ENCODE data around the gene ACOD1. TPM values are rescaled to one million over a fixed set of nuclear protein-coding genes. Genes with fewer than 3 reads are reported as not detected.

ACOD1 gene
- total RNA-seq, 1 experiment from 2014 or later = not detected

- Mint-ChIP-seq H3K4me3 (no peak overlapping the region), H3K27ac (no peak overlapping the region; a peak in 1 of 7 replicates), H3K27me3 (ENCODE audit: low read depth) (peaks cover 2% of the 10 kb centered on the region; the same call in 1 of the 2 replicates), H3K9me3 (no peaks in the 10 kb centered on the region; a peak in 1 of 5 replicates), H3K36me3 (ENCODE audit: insufficient read depth in 1 of 3, low read depth in 3 of 3) (no peaks in the 10 kb centered on the region; a peak in 1 of 7 replicates), H3K4me1 (peaks cover 3 to 5% of the 10 kb centered on the region in 2 experiments; a peak in 2 of 4 replicates)
- Histone ChIP-seq H4K20me1 (ENCODE audit: control insufficient read depth, insufficient read depth, insufficient read length) (no peaks in the 10 kb centered on the region), H4K8ac (replicated peaks; ENCODE audit: insufficient read length, low read depth, low read length) (no peak overlapping the region), H3K4ac (ENCODE audit: low read depth, low read length) (no peak overlapping the region), H2AFZ (ENCODE audit: low read length) (no peak overlapping the region), H3K79me1 (ENCODE audit: insufficient read depth, low read depth, low read length, poor library complexity, severe bottlenecking) (no peaks in the 10 kb centered on the region), H3K4me2 (ENCODE audit: insufficient read depth, insufficient read length, low read length) (no peak overlapping the region), H2AK5ac (ENCODE audit: insufficient read length, low read length) (no peak overlapping the region), H3K4me1 (ENCODE audit: insufficient read depth, low read length) (no peaks in the 10 kb centered on the region), H3K9me3 (ENCODE audit: control insufficient read depth, low read depth, low read length) (no peaks in the 10 kb centered on the region), H3K14ac (ENCODE audit: insufficient read depth, low read length) (no peak overlapping the region), H2BK120ac (ENCODE audit: low read depth, low read length, poor library complexity, severe bottlenecking) (no peak overlapping the region), H4K91ac (ENCODE audit: insufficient read length, low read depth, low read length) (no peak overlapping the region), H2BK12ac (ENCODE audit: insufficient read length, low read depth, low read length) (no peak overlapping the region), H3K23me2 (ENCODE audit: insufficient read length, low read depth, low read length, poor library complexity, severe bottlenecking) (no peaks in the 10 kb centered on the region), H2BK5ac (ENCODE audit: insufficient read length, low read length) (no peak overlapping the region), H3K79me2 (ENCODE audit: insufficient read depth, low read length) (no peaks in the 10 kb centered on the region), H2BK20ac (ENCODE audit: low read depth, low read length, poor library complexity, severe bottlenecking) (no peak overlapping the region), H3K23ac (ENCODE audit: insufficient read length, low read depth, low read length) (no peak overlapping the region), H2BK15ac (ENCODE audit: low read depth, low read length) (no peak overlapping the region), H3K27ac (ENCODE audit: insufficient read length, low read depth, low read length) (no peak overlapping the region), H3K27me3 (ENCODE audit: insufficient read depth, low read length) (no peaks in the 10 kb centered on the region), H4K5ac (ENCODE audit: insufficient read length, low read depth, low read length) (no peak overlapping the region), H3T11ph (ENCODE audit: low read length) (no peak overlapping the region), H3K18ac (ENCODE audit: insufficient read length, low read depth, low read length) (no peak overlapping the region), H3K9ac (ENCODE audit: extremely low read depth, insufficient read length, low read length) (no peak overlapping the region), H3K56ac (ENCODE audit: insufficient read length, low read depth, low read length) (no peak overlapping the region)
- no CpG with 5 or more reads among the region's 8 CpGs for WGBS (ENCODE audit: extremely low coverage, insufficient read length, low lambda C conversion rate)
- DNase-seq = no peak
- TF ChIP-seq, protein P1, sequence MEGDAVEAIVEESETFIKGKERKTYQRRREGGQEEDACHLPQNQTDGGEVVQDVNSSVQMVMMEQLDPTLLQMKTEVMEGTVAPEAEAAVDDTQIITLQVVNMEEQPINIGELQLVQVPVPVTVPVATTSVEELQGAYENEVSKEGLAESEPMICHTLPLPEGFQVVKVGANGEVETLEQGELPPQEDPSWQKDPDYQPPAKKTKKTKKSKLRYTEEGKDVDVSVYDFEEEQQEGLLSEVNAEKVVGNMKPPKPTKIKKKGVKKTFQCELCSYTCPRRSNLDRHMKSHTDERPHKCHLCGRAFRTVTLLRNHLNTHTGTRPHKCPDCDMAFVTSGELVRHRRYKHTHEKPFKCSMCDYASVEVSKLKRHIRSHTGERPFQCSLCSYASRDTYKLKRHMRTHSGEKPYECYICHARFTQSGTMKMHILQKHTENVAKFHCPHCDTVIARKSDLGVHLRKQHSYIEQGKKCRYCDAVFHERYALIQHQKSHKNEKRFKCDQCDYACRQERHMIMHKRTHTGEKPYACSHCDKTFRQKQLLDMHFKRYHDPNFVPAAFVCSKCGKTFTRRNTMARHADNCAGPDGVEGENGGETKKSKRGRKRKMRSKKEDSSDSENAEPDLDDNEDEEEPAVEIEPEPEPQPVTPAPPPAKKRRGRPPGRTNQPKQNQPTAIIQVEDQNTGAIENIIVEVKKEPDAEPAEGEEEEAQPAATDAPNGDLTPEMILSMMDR (conservative IDR thresholded peaks at IDR 0.05) = no peak
These were observed 19.0 kb upstream of the ACOD1 start for GRCh38 chr13:76929320-76929719.

All from H9 (cell line).